Astrocyte (in vitro differentiated cells and primary cell): Measurements from ENCODE around the gene SYDE2. TPM values are rescaled to one million over a fixed set of nuclear protein-coding genes. Genes with fewer than 3 reads are reported as not detected.

Experiments
- DNase-seq: peaks from one replicate; pipeline ENCODE4 v3.0.0-alpha.2; 2010; ENCODE audit warnings: low read depth
- FAIRE-seq: peaks from 2 replicates; lab custom pipeline; 2011; peaks lifted over from hg19 to GRCh38; lab: Jason Lieb, UNC
- H2AFZ ChIP-seq: 2 replicates; pipeline ENCODE4 v1.6.0; 2012; ENCODE audit warnings: low read depth, low read length, inconsistent platforms
- H3K27ac ChIP-seq: 2 replicates; pipeline ENCODE4 v1.5.1; 2011; ENCODE audit warnings: low read depth, low read length, inconsistent platforms
- H3K27me3 ChIP-seq: 2 replicates; pipeline ENCODE4 v1.6.0; 2011; ENCODE audit warnings: low read length, inconsistent platforms; ENCODE audit not compliant: insufficient read depth
- H3K36me3 ChIP-seq: 2 replicates; pipeline ENCODE4 v1.5.1; 2011; ENCODE audit warnings: low read length, inconsistent platforms; ENCODE audit not compliant: insufficient read depth
- H3K4me1 ChIP-seq: 2 replicates; pipeline ENCODE4 v1.5.1; 2011; ENCODE audit warnings: low read length, inconsistent platforms; ENCODE audit not compliant: insufficient read depth
- H3K4me2 ChIP-seq: 2 replicates; pipeline ENCODE4 v1.6.0; 2012; ENCODE audit warnings: low read length, inconsistent platforms
- H3K4me3 ChIP-seq: 2 replicates; pipeline ENCODE4 v1.5.1; 2011; ENCODE audit warnings: low read depth, mild to moderate bottlenecking, low read length, inconsistent platforms; ENCODE audit not compliant: insufficient read depth
- H3K79me2 ChIP-seq: 2 replicates; pipeline ENCODE4 v1.6.0; 2012; ENCODE audit warnings: mild to moderate bottlenecking, low read length, inconsistent platforms; ENCODE audit not compliant: insufficient read depth
- H3K9ac ChIP-seq: 2 replicates; pipeline ENCODE4 v1.6.0; 2012; ENCODE audit warnings: mild to moderate bottlenecking, low read length, inconsistent platforms
- H3K9me3 ChIP-seq: 2 replicates; pipeline ENCODE4 v1.5.1; 2012; ENCODE audit warnings: low read depth, mild to moderate bottlenecking, low read length, inconsistent platforms; ENCODE audit not compliant: insufficient read depth
- H4K20me1 ChIP-seq: 2 replicates; pipeline ENCODE4 v1.6.0; 2012; ENCODE audit warnings: low read length, inconsistent platforms; ENCODE audit not compliant: insufficient read depth
- H3K27ac Mint-ChIP-seq: one replicate; pipeline ENCODE4 v1.8.0; 2021; ENCODE audit warnings: mild to moderate bottlenecking, mixed read lengths; ENCODE audit not compliant: unreplicated experiment
- H3K27me3 Mint-ChIP-seq: one replicate; pipeline ENCODE4 v1.8.0; 2021; ENCODE audit warnings: low read depth, mixed read lengths; ENCODE audit not compliant: unreplicated experiment
- H3K36me3 Mint-ChIP-seq: one replicate; pipeline ENCODE4 v1.8.0; 2021; ENCODE audit warnings: low read depth, mixed read lengths; ENCODE audit not compliant: unreplicated experiment
- H3K4me1 Mint-ChIP-seq: one replicate; pipeline ENCODE4 v1.8.0; 2021; ENCODE audit warnings: low read depth, mixed read lengths; ENCODE audit not compliant: unreplicated experiment
- H3K4me3 Mint-ChIP-seq: one replicate; pipeline ENCODE4 v1.8.0; 2021; ENCODE audit warnings: mild to moderate bottlenecking, moderate library complexity, mixed read lengths; ENCODE audit not compliant: unreplicated experiment
- H3K9me3 Mint-ChIP-seq: one replicate; pipeline ENCODE4 v1.8.0; 2021; ENCODE audit warnings: mild to moderate bottlenecking, mixed read lengths; ENCODE audit not compliant: unreplicated experiment
- EZH2 ChIP-seq: IDR thresholded peaks from 2 replicates; pipeline ENCODE4 v1.6.1; 2012; ENCODE audit warnings: mild to moderate bottlenecking, low read length, inconsistent platforms; ENCODE audit not compliant: insufficient read depth
- total RNA-seq: library from RNA; stranded (reverse); gene quantifications from 2 replicates; pipeline ENCODE4 v1.2.1, GENCODE V29; 2021
- TF ChIP-seq, protein P1 (sequence below): IDR thresholded peaks from 2 replicates; pipeline ENCODE4 v1.5.1; 2011; ENCODE audit warnings: low read depth, mild to moderate bottlenecking, inconsistent platforms, low read length, moderate library complexity; ENCODE audit not compliant: insufficient read depth

Gene SYDE2
- total RNA-seq, 1 donor from 2014 or later = 9.9 TPM

DNA sequence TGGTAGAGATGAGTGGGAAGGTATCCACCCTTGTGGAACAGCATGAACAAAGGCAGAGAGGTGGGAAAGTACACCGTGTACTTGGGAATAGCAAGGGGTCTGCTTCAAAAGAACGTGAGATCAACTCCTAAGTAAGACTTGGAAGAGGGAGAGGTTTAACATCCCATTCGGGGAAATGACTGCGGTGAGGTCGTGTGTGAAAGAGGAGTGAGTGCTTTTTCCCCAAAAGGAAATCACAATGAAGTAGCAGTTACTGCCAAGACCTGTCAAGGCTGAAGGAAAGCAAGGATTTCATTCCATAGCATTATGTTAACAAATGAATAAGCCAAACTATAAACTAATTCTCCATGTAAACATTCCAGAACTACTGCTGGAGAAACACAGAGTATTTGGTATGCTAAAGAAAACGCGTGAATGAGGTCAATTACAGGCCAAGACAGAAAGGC is 20.0 kb upstream of the SYDE2 start:
- Histone ChIP-seq H3K79me2 (no peaks in the 10 kb centered on the region), H3K27me3 (peaks cover 5% of the 10 kb centered on the region), H3K4me3 (no peak overlapping the region), H3K4me1 (no peaks in the 10 kb centered on the region), H3K4me2 (no peak overlapping the region), H4K20me1 (no peaks in the 10 kb centered on the region), H3K9ac (no peak overlapping the region), H3K9me3 (no peaks in the 10 kb centered on the region), H3K27ac (no peak overlapping the region), H3K36me3 (no peaks in the 10 kb centered on the region), H2AFZ (no peak overlapping the region)
- no peaks in the 10 kb centered on the region for H3K9me3 Mint-ChIP-seq
- H3K27ac Mint-ChIP-seq = no peak overlapping the region
- no peaks in the 10 kb centered on the region for H3K27me3 Mint-ChIP-seq
- FAIRE-seq = no peak
- no peaks in the 10 kb centered on the region for H3K36me3 Mint-ChIP-seq
- H3K4me1 Mint-ChIP-seq = peaks cover 8% of the 10 kb centered on the region
- TF ChIP-seq, protein P1, sequence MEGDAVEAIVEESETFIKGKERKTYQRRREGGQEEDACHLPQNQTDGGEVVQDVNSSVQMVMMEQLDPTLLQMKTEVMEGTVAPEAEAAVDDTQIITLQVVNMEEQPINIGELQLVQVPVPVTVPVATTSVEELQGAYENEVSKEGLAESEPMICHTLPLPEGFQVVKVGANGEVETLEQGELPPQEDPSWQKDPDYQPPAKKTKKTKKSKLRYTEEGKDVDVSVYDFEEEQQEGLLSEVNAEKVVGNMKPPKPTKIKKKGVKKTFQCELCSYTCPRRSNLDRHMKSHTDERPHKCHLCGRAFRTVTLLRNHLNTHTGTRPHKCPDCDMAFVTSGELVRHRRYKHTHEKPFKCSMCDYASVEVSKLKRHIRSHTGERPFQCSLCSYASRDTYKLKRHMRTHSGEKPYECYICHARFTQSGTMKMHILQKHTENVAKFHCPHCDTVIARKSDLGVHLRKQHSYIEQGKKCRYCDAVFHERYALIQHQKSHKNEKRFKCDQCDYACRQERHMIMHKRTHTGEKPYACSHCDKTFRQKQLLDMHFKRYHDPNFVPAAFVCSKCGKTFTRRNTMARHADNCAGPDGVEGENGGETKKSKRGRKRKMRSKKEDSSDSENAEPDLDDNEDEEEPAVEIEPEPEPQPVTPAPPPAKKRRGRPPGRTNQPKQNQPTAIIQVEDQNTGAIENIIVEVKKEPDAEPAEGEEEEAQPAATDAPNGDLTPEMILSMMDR = no peak
- TF ChIP-seq EZH2 = no peak
- peak; percentile 23 for DNase-seq
- no peak overlapping the region for H3K4me3 Mint-ChIP-seq

GRCh38 chr1:85219853-85220610 is 19.2 kb upstream of the SYDE2 start:
- Mint-ChIP-seq H3K27me3 (no peaks in the 10 kb centered on the region), H3K4me1 (peaks cover 1% of the 10 kb centered on the region), H3K27ac (no peak overlapping the region), H3K9me3 (no peaks in the 10 kb centered on the region), H3K36me3 (no peaks in the 10 kb centered on the region), H3K4me3 (no peak overlapping the region)
- H4K20me1 ChIP-seq = no peaks in the 10 kb centered on the region
- no peaks in the 10 kb centered on the region for H3K36me3 ChIP-seq
- H3K4me1 ChIP-seq = no peaks in the 10 kb centered on the region
- H3K9ac ChIP-seq = no peak overlapping the region
- H3K27me3 ChIP-seq = peaks cover 9% of the 10 kb centered on the region
- no peak overlapping the region for H2AFZ ChIP-seq
- no peaks in the 10 kb centered on the region for H3K9me3 ChIP-seq
- no peak overlapping the region for H3K27ac ChIP-seq
- DNase-seq = no peak
- H3K4me3 ChIP-seq = no peak overlapping the region
- no peak overlapping the region for H3K4me2 ChIP-seq
- TF ChIP-seq EZH2 = no peak
- TF ChIP-seq, protein P1 = no peak
- no peaks in the 10 kb centered on the region for H3K79me2 ChIP-seq
- no peak for FAIRE-seq

DNA sequence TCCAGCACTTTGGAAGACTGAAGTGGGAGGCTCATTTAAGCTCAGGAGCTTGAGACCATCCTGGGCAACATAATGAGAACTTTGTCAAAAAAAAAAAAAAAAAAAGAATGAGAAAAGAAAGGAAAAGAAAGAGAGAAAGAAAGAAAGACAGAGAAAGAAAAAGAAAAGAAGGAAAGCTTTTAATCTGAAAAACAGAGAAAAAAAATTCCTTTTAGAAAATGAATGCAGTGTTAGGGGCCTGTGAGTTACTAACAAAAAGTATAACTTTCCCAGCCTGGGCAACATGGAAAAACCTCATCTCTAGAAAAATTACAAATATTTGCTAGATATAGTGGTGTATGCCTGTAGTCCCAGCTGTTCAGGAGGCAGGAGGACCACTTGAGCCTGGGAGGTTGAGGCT is 15.9 kb upstream of the SYDE2 start:
- Histone ChIP-seq H3K4me1 (no peaks in the 10 kb centered on the region), H3K4me2 (no peak overlapping the region), H3K79me2 (no peaks in the 10 kb centered on the region), H2AFZ (no peak overlapping the region), H4K20me1 (no peaks in the 10 kb centered on the region), H3K9me3 (no peaks in the 10 kb centered on the region), H3K27ac (no peak overlapping the region), H3K36me3 (no peaks in the 10 kb centered on the region), H3K4me3 (no peak overlapping the region), H3K9ac (no peak overlapping the region), H3K27me3 (peaks cover 9% of the 10 kb centered on the region)
- H3K9me3 Mint-ChIP-seq = no peaks in the 10 kb centered on the region
- no peak for FAIRE-seq
- no peaks in the 10 kb centered on the region for H3K27me3 Mint-ChIP-seq
- H3K36me3 Mint-ChIP-seq = no peaks in the 10 kb centered on the region
- no peak for TF ChIP-seq EZH2
- TF ChIP-seq, protein P1 = no peak
- H3K27ac Mint-ChIP-seq = no peak overlapping the region
- no peak for DNase-seq
- H3K4me3 Mint-ChIP-seq = no peak overlapping the region
- no peaks in the 10 kb centered on the region for H3K4me1 Mint-ChIP-seq
